ENCODE measurements around the gene SGCG. TPM values are rescaled to one million over a fixed set of nuclear protein-coding genes. Genes with fewer than 3 reads are reported as not detected.

SGCG gene
- total RNA-seq, 1 experiment from 2014 or later: not detected

- DNase-seq (ENCODE audit: low spot score): no peak
Observed at GRCh38 chr13:23330356-23330755, 149.6 kb downstream of the SGCG start.

- DNase-seq (ENCODE audit: low spot score): no peak
Observed at GRCh38 chr13:23339225-23339624, 158.4 kb downstream of the SGCG start.

- DNase-seq (ENCODE audit: low spot score): no peak
Observed at GRCh38 chr13:23344931-23345595, 164.3 kb downstream of the SGCG start.

GRCh38 chr13:23347601-23348000 is 166.8 kb downstream of the SGCG start:
- no peak for DNase-seq (ENCODE audit: low spot score)

- no peak for DNase-seq (ENCODE audit: low spot score)
Observed at GRCh38 chr13:23348262-23349127, 167.7 kb downstream of the SGCG start.

GRCh38 chr13:23349161-23349897 is 168.6 kb downstream of the SGCG start:
- DNase-seq (ENCODE audit: low spot score): no peak

- DNase-seq (ENCODE audit: low spot score): no peak
Observed at GRCh38 chr13:23350009-23350408, 169.2 kb downstream of the SGCG start.

- no peak for DNase-seq (ENCODE audit: low spot score)
Observed at GRCh38 chr13:23352161-23352560, 171.4 kb downstream of the SGCG start.

- DNase-seq (ENCODE audit: low spot score): no peak
Observed at GRCh38 chr13:23354520-23354919, 173.7 kb downstream of the SGCG start.

GRCh38 chr13:23356368-23356767 is 175.6 kb downstream of the SGCG start:
- DNase-seq (ENCODE audit: low spot score): no peak

GRCh38 chr13:23357349-23357748 is 176.6 kb downstream of the SGCG start:
- no peak for DNase-seq (ENCODE audit: low spot score)

- DNase-seq (ENCODE audit: low spot score): no peak
Observed at GRCh38 chr13:23359882-23360281, 179.1 kb downstream of the SGCG start.

- no peak for DNase-seq (ENCODE audit: low spot score)
Observed at GRCh38 chr13:23365652-23366051, 184.9 kb downstream of the SGCG start.

- no peak for DNase-seq (ENCODE audit: low spot score)
Observed at GRCh38 chr13:23367907-23368306, 187.1 kb downstream of the SGCG start.

GRCh38 chr13:23372264-23372906 is 191.6 kb downstream of the SGCG start:
- peak; percentile 42 for DNase-seq (ENCODE audit: low spot score)
